Neuronal stem cell (in vitro differentiated cells): ENCODE measurements around the gene LYPD4.

Experiments
- DNase-seq: peaks from one replicate; pipeline ENCODE4 v3.0.0-alpha.2; 2013; ENCODE audit warnings: low spot score
- H2AFZ ChIP-seq: one replicate; pipeline ENCODE4 v1.6.1; 2013; ENCODE audit warnings: mild to moderate bottlenecking, low read length, inconsistent platforms
- H2AK5ac ChIP-seq: 2 replicates; pipeline ENCODE4 v1.6.1; 2013; ENCODE audit warnings: low read depth, mild to moderate bottlenecking, inconsistent platforms, low read length, moderate library complexity, mixed read lengths
- H2BK120ac ChIP-seq: 2 replicates; pipeline ENCODE4 v1.6.1; 2013; ENCODE audit warnings: low read depth, mild to moderate bottlenecking, inconsistent platforms, low read length, moderate library complexity, mixed read lengths
- H2BK12ac ChIP-seq: one replicate; pipeline ENCODE4 v1.6.1; 2013; ENCODE audit warnings: low read length, inconsistent platforms
- H2BK15ac ChIP-seq: 2 replicates; pipeline ENCODE4 v1.6.1; 2013; ENCODE audit warnings: mild to moderate bottlenecking, low read length, inconsistent platforms, mixed read lengths
- H2BK5ac ChIP-seq: one replicate; pipeline ENCODE4 v1.6.1; 2013; ENCODE audit warnings: inconsistent platforms, mild to moderate bottlenecking, low read length, moderate library complexity
- H3K14ac ChIP-seq: one replicate; pipeline ENCODE4 v1.6.1; 2013; ENCODE audit warnings: low read length, inconsistent platforms
- H3K18ac ChIP-seq: 2 replicates; pipeline ENCODE4 v1.6.1; 2013; ENCODE audit warnings: low read length, inconsistent platforms
- H3K23ac ChIP-seq: 2 replicates; pipeline ENCODE4 v1.6.1; 2013; ENCODE audit warnings: low read depth, mild to moderate bottlenecking, mixed read lengths, low read length, inconsistent platforms; ENCODE audit not compliant: poor library complexity
- H3K27ac ChIP-seq: replicated peaks from 3 replicates; pipeline ENCODE4 v1.5.1; 2013; ENCODE audit warnings: low read length, inconsistent platforms
- H3K27me3 ChIP-seq, 3 experiments: 2 replicates each; pipeline ENCODE4 v1.6.1; 2013; ENCODE audit warnings: low read length in 3 of 3, mild to moderate bottlenecking in 2 of 3, inconsistent platforms in 1 of 3, low read depth in 1 of 3, mixed read lengths in 1 of 3, moderate library complexity in 1 of 3; ENCODE audit not compliant: control insufficient read depth in 3 of 3, insufficient read depth in 3 of 3
- H3K36me3 ChIP-seq, 2 donors: replicated peaks in 1 of 2; 2 replicates each; pipeline ENCODE4 v1.6.1; 2013; ENCODE audit warnings: low read length in 2 of 2; ENCODE audit not compliant: control insufficient read depth in 2 of 2, insufficient read depth in 2 of 2
- H3K4ac ChIP-seq: 2 replicates; pipeline ENCODE4 v1.6.1; 2013; ENCODE audit warnings: inconsistent platforms, mild to moderate bottlenecking, low read length, moderate library complexity
- H3K4me1 ChIP-seq, 2 donors: 1 replicate in 1 of 2; 2 replicates in 1 of 2; pipeline ENCODE4 v1.6.1; 2013; ENCODE audit warnings: low read length in 2 of 2, low read depth in 1 of 2; ENCODE audit not compliant: control insufficient read depth in 2 of 2, insufficient read depth in 1 of 2
- H3K4me2 ChIP-seq: one replicate; pipeline ENCODE4 v1.6.1; 2013; ENCODE audit warnings: mild to moderate bottlenecking, low read length, inconsistent platforms; ENCODE audit not compliant: insufficient read depth, poor library complexity, severe bottlenecking
- H3K4me3 ChIP-seq, 2 donors: 2 replicates each; pipeline ENCODE4 v1.5.1; 2013; ENCODE audit warnings: low read length in 2 of 2, mild to moderate bottlenecking in 2 of 2, inconsistent platforms in 1 of 2, moderate library complexity in 1 of 2
- H3K79me1 ChIP-seq: one replicate; pipeline ENCODE4 v1.6.1; 2013; ENCODE audit warnings: low read depth, mild to moderate bottlenecking, inconsistent platforms, low read length, moderate library complexity
- H3K9ac ChIP-seq: one replicate; pipeline ENCODE4 v1.6.1; 2013; ENCODE audit warnings: mild to moderate bottlenecking, low read depth, low read length, inconsistent platforms; ENCODE audit not compliant: poor library complexity
- H3K9me3 ChIP-seq, 2 donors: replicated peaks in 1 of 2; 2 replicates each; pipeline versions ENCODE3 to v1.6.1; 2013; ENCODE audit warnings: low read length in 2 of 2, mild to moderate bottlenecking in 2 of 2, inconsistent platforms in 1 of 2, low read depth in 1 of 2, mixed read lengths in 1 of 2, moderate library complexity in 1 of 2; ENCODE audit not compliant: control insufficient read depth in 2 of 2, insufficient read depth in 1 of 2
- H4K8ac ChIP-seq: one replicate; pipeline ENCODE4 v1.6.1; 2013; ENCODE audit warnings: low read depth, mild to moderate bottlenecking, inconsistent platforms, low read length, moderate library complexity
- H4K91ac ChIP-seq: one replicate; pipeline ENCODE4 v1.6.1; 2013; ENCODE audit warnings: low read length, low read depth, mild to moderate bottlenecking, inconsistent platforms; ENCODE audit not compliant: poor library complexity
- WGBS, 2 donors: extraction: QIAGEN DNeasy Blood & Tissue Kit; methylation state at CpG; one replicate each; pipeline ENCODE4 v1.1.7; 2013; ENCODE audit warnings: missing lambda C conversion rate in 2 of 2, mixed read lengths in 1 of 2; ENCODE audit not compliant: insufficient read length in 2 of 2, insufficient replicate concordance in 1 of 2; ENCODE audit errors: extremely low coverage in 2 of 2; 5-methylcytosine and 5-hydroxymethylcytosine counted together

LYPD4 gene

DNA sequence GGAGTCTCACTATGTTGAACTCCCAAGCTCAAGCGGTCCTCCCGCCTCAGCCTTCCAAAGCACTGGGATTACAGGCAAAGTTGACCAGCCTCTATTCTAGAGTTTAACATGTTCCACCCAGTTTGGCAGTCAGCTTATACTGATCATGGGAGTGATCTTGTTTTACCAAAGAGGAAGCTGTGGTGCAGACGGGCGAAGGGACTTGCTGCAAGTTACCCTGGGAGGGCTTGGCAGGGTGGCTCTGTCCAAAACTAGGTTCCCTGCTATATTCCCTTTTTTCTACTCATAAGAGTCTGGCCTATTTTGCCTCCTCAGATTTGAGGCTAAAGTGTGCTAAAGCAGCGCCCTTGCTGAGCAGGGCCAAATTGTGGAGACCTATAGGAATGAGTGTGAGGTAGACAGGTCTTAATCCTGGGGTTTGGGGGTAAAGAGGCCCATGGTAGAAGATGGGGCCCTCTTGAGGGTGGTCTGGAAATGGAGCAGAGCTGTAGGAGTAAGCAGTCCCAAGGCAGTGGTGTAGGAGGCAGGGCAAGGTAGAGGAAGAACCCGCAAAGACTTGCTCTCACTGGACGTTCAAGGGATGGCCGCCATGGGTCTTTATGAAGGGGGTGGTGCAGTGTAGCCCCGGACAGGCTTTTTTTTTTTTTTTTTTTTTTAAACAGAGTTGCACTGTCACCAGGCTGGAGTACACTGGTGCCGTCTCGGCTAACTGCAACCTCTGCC, 18.9 kb upstream of the LYPD4 start:
- H2AFZ ChIP-seq = no peak overlapping the region
- H3K27ac ChIP-seq = no peak overlapping the region
- no peak overlapping the region for H4K91ac ChIP-seq
- H3K4me3 ChIP-seq = no peak overlapping the region
- no peak overlapping the region for H2BK15ac ChIP-seq
- WGBS, 2 donors = no CpG with 5 or more reads among the region's 11 CpGs
- H3K79me1 ChIP-seq = peaks cover 29% of the 10 kb centered on the region
- DNase-seq = no peak
- peaks cover 16 to 21% of the 10 kb centered on the region in 2 donors for H3K4me1 ChIP-seq
- no peak overlapping the region for H2BK5ac ChIP-seq
- H4K8ac ChIP-seq = no peak overlapping the region
- H2AK5ac ChIP-seq = no peak overlapping the region
- no peak overlapping the region for H2BK120ac ChIP-seq
- H3K14ac ChIP-seq = no peak overlapping the region
- peaks cover 58 to 74% of the 10 kb centered on the region in 2 donors for H3K36me3 ChIP-seq
- no peak overlapping the region for H3K9ac ChIP-seq
- H3K4ac ChIP-seq = no peak overlapping the region
- no peak overlapping the region for H2BK12ac ChIP-seq
- H3K18ac ChIP-seq = no peak overlapping the region
- H3K27me3 ChIP-seq = no peaks in the 10 kb centered on the region
- H3K9me3 ChIP-seq = no peaks in the 10 kb centered on the region
- no peak overlapping the region for H3K4me2 ChIP-seq
- no peak overlapping the region for H3K23ac ChIP-seq

DNA sequence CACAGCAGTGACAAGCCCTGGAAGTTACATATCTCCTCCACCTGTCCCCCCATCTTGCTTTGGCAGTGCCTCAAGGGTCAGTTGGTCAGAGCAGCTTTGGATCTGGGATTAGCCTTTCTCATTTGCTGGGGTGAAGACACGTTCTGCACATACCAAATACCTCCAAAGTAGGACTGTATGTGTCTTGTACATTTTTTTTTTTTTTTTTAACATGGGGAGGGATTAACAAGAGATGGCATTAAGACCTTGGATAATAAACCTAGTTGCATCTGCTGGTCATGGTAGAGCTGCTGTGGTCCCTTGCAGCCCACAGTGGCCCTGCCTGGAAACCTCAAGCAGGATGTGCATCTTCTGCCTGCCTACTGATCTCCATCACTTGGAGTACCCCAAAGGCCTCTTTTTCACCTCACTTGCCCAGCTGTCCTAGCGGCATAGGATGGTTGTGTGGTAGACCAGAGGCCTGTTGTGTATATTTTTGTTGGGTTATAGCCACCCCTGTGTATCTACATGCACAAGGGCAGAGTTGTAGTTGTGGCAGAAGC, 18.0 kb upstream of the LYPD4 start:
- no peak overlapping the region for H2BK5ac ChIP-seq
- no peaks in the 10 kb centered on the region for H3K27me3 ChIP-seq
- no peak overlapping the region for H4K8ac ChIP-seq
- H2AFZ ChIP-seq = no peak overlapping the region
- H2BK15ac ChIP-seq = no peak overlapping the region
- H3K4me3 ChIP-seq = peak overlapping the region in 1 of 2 donors; percentile 36
- peaks cover 16 to 21% of the 10 kb centered on the region in 2 donors for H3K4me1 ChIP-seq
- H3K9ac ChIP-seq = no peak overlapping the region
- no peak overlapping the region for H4K91ac ChIP-seq
- no peak overlapping the region for H3K14ac ChIP-seq
- H3K4me2 ChIP-seq = no peak overlapping the region
- H2BK12ac ChIP-seq = no peak overlapping the region
- H2AK5ac ChIP-seq = no peak overlapping the region
- H3K9me3 ChIP-seq = no peaks in the 10 kb centered on the region
- WGBS, 2 donors = no CpG with 5 or more reads among the region's 2 CpGs
- no peak overlapping the region for H3K23ac ChIP-seq
- H3K18ac ChIP-seq = no peak overlapping the region
- no peak overlapping the region for H3K4ac ChIP-seq
- peaks cover 25% of the 10 kb centered on the region for H3K79me1 ChIP-seq
- no peak overlapping the region for H2BK120ac ChIP-seq
- peaks cover 51 to 65% of the 10 kb centered on the region in 2 donors for H3K36me3 ChIP-seq
- no peak for DNase-seq
- H3K27ac ChIP-seq = no peak overlapping the region

DNA sequence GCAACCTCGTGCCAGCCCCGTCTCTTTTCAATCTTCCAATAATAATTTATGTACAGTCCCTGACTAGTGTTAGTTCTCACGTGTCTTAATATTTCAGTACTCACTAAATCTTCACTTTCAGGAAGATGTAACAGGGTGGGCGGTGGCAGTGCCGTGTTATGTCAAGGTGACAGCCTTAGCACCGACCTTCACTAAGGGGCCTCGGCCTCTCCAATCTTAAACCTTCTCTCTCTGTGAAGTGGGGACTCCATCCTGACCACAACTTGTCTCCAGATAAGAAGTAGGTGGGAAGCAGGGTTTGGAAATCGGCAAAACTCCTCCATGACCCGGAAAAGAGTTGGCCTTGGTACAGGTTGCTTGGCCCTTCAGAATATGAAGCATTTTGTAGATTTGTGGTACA, 17.4 kb upstream of the LYPD4 start:
- no CpG with 5 or more reads among the region's 9 CpGs for WGBS, 2 donors
- H2BK15ac ChIP-seq = no peak overlapping the region

DNA sequence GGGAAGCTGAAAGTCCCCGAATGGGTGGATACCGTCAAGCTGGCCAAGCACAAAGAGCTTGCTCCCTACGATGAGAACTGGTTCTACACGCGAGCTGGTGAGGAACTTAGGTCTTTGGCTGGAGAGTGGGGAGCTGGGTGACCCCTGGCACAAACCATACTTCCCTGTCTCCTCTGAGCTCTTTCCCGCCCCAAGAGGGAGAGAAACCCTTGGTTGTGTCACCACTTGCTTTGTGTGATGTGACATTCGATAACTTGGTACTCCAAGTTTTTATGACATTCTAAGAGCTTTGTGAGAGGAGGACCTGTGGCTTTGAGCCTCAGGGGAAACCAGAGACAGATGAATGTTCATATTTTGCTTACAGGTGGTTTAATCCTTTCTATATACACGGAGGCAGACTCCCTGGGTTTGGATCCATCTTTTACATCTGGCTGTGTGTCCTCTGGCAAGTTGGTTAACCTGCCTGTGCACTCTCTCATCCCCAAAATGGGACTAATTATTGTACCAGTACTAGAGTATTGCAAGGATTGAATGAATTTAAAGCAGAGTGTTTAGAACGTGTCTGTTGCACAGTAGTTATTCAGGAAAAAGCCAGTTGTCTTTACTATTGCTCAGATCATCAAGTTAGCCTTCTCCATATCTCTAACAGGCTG, 16.8 kb upstream of the LYPD4 start:
- no peak overlapping the region for H2BK12ac ChIP-seq
- H3K14ac ChIP-seq = no peak overlapping the region
- peak overlapping the region; percentile 72 for H3K4me2 ChIP-seq
- no peak overlapping the region for H2AK5ac ChIP-seq
- no peak overlapping the region for H2BK5ac ChIP-seq
- WGBS, 2 donors = no CpG with 5 or more reads among the region's 9 CpGs
- H3K23ac ChIP-seq = no peak overlapping the region
- H3K36me3 ChIP-seq = peaks cover 44 to 54% of the 10 kb centered on the region in 2 donors
- H2BK120ac ChIP-seq = no peak overlapping the region
- H3K9ac ChIP-seq = peak overlapping the region; percentile 99
- no peaks in the 10 kb centered on the region for H3K27me3 ChIP-seq
- no peak for DNase-seq
- no peak overlapping the region for H4K91ac ChIP-seq
- no peak overlapping the region for H3K18ac ChIP-seq
- H3K4ac ChIP-seq = no peak overlapping the region
- H3K9me3 ChIP-seq = no peaks in the 10 kb centered on the region
- H3K27ac ChIP-seq = no peak overlapping the region
- peak overlapping the region; percentile 95 to 98 for H3K4me3 ChIP-seq
- peaks cover 16 to 21% of the 10 kb centered on the region in 2 donors for H3K4me1 ChIP-seq
- H2BK15ac ChIP-seq = no peak overlapping the region
- peaks cover 22% of the 10 kb centered on the region for H3K79me1 ChIP-seq
- no peak overlapping the region for H4K8ac ChIP-seq
- H2AFZ ChIP-seq = no peak overlapping the region

More for the DNA sequence above, 17.4 kb upstream of the LYPD4 start:
- no peak overlapping the region for H2AFZ ChIP-seq
- no peak overlapping the region for H3K23ac ChIP-seq
- H3K9ac ChIP-seq = no peak overlapping the region
- no peak overlapping the region for H4K91ac ChIP-seq
- no peak overlapping the region for H4K8ac ChIP-seq
- no peak overlapping the region for H3K4ac ChIP-seq
- H3K79me1 ChIP-seq = peaks cover 25% of the 10 kb centered on the region
- no peak overlapping the region for H3K4me2 ChIP-seq
- no peak overlapping the region for H3K27ac ChIP-seq
- H3K9me3 ChIP-seq = no peaks in the 10 kb centered on the region
- H3K4me3 ChIP-seq = peak overlapping the region in 1 of 2 donors; percentile 98
- no peak overlapping the region for H3K18ac ChIP-seq
- no peak for DNase-seq
- no peak overlapping the region for H2AK5ac ChIP-seq
- no peak overlapping the region for H2BK5ac ChIP-seq
- H3K36me3 ChIP-seq = peaks cover 48 to 59% of the 10 kb centered on the region in 2 donors
- no peaks in the 10 kb centered on the region for H3K27me3 ChIP-seq
- H2BK120ac ChIP-seq = no peak overlapping the region
- H2BK12ac ChIP-seq = no peak overlapping the region
- H3K14ac ChIP-seq = no peak overlapping the region
- peaks cover 16 to 21% of the 10 kb centered on the region in 2 donors for H3K4me1 ChIP-seq
